B cell (primary cell): ENCODE data around the gene PELI2. TPM values are rescaled to one million over a fixed set of nuclear protein-coding genes. Genes with fewer than 3 reads are reported as not detected.

Experiments used
- ATAC-seq: fragments of 200-7000 bp; cut with Tn5 transposase; one replicate; pipeline ENCODE4 v1.10.0; 2021; ENCODE audit warnings: low read depth, mild to moderate bottlenecking, moderate number of reproducible peaks, moderate library complexity
- CTCF ChIA-PET: fragments of 350-600 bp; sonication (Branson Sonifier 250); formaldehyde crosslinking; loops from one replicate; lab custom pipeline; 2021; ENCODE audit warnings: antibody characterized with exemption, inconsistent platforms; lab: Charles Lee
- POLR2A ChIA-PET: fragments of 350-600 bp; sonication (Branson Sonifier 250); formaldehyde crosslinking; loops from one replicate; lab custom pipeline; 2021; ENCODE audit warnings: antibody characterized with exemption; lab: Charles Lee
- DNase-seq: peaks from one replicate; pipeline ENCODE4 v3.0.0; 2013
- H2AFZ ChIP-seq: 2 replicates; pipeline ENCODE4 v1.6.1; 2012; ENCODE audit warnings: mild to moderate bottlenecking, low read depth, low read length; ENCODE audit not compliant: insufficient read depth, poor library complexity, severe bottlenecking
- H3K27ac ChIP-seq, 2 donors: 1 replicate in 1 of 2; 2 replicates in 1 of 2; pipeline ENCODE4 v1.5.1; 2012 to 2013; ENCODE audit warnings: low read length in 2 of 2, mild to moderate bottlenecking in 2 of 2, moderate library complexity in 1 of 2
- H3K27me3 ChIP-seq, 4 experiments: fragments of 200-600 bp in 1 of 4; sonication (generic) in 1 of 4; replicated peaks in 1 of 4; 1 replicate in 2 of 4; 2 replicates in 2 of 4; pipeline versions ENCODE4 v1.6.1 to v1.7.0; 2013 to 2016; ENCODE audit warnings: low read length in 3 of 4, mild to moderate bottlenecking in 2 of 4, mixed read lengths in 1 of 4, moderate library complexity in 1 of 4; ENCODE audit not compliant: insufficient read depth in 4 of 4, control insufficient read depth in 3 of 4; ENCODE audit errors: control extremely low read depth in 1 of 4
- H3K36me3 ChIP-seq, 2 experiments: replicated peaks in 1 of 2; 1 replicate in 1 of 2; 2 replicates in 1 of 2; pipeline versions ENCODE4 v1.6.1 to v1.7.1; 2013; ENCODE audit warnings: low read length in 1 of 2; ENCODE audit not compliant: insufficient read depth in 2 of 2, control insufficient read depth in 1 of 2; ENCODE audit errors: control extremely low read depth in 1 of 2, extremely low read depth in 1 of 2
- H3K4me1 ChIP-seq, 2 donors: fragments of 200-600 bp in 1 of 2; sonication (generic) in 1 of 2; 1 replicate in 1 of 2; 2 replicates in 1 of 2; pipeline versions ENCODE4 v1.5.1 to v1.6.1; 2013 to 2017; ENCODE audit warnings: low read length in 2 of 2; ENCODE audit not compliant: control insufficient read depth in 2 of 2, insufficient read depth in 2 of 2
- H3K4me2 ChIP-seq: replicated peaks from 2 replicates; pipeline ENCODE3; 2012; ENCODE audit warnings: mild to moderate bottlenecking, low read depth, low read length; ENCODE audit not compliant: poor library complexity, severe bottlenecking
- H3K4me3 ChIP-seq, 5 experiments: fragments of 200-600 bp in 1 of 5; sonication (generic) in 1 of 5; 1 replicate in 3 of 5; 2 replicates in 2 of 5; pipeline versions ENCODE4 v1.5.1 to v1.7.0; 2011 to 2016; ENCODE audit warnings: low read length in 4 of 5, mild to moderate bottlenecking in 4 of 5, low read depth in 2 of 5, control low read depth in 1 of 5, moderate library complexity in 1 of 5; ENCODE audit not compliant: insufficient read depth in 1 of 5; ENCODE audit errors: control extremely low read depth in 1 of 5, extremely low read depth in 1 of 5
- H3K79me2 ChIP-seq: fragments of 200-600 bp; sonication (generic); one replicate; pipeline ENCODE4 v1.6.0; 2016; ENCODE audit warnings: low read length; ENCODE audit not compliant: control insufficient read depth, insufficient read depth
- H3K9ac ChIP-seq: fragments of 200-600 bp; sonication (generic); 2 replicates; pipeline ENCODE4 v1.6.1; 2017; ENCODE audit warnings: mild to moderate bottlenecking, low read length, moderate library complexity
- H3K9me3 ChIP-seq, 3 donors: one replicate each; pipeline versions ENCODE4 v1.6.1 to v1.7.1; 2013; ENCODE audit warnings: low read length in 2 of 3; ENCODE audit not compliant: control insufficient read depth in 2 of 3, insufficient read depth in 1 of 3; ENCODE audit errors: control extremely low read depth in 1 of 3
- H4K20me1 ChIP-seq: 2 replicates; pipeline ENCODE4 v1.6.0; 2012; ENCODE audit warnings: mild to moderate bottlenecking, low read length; ENCODE audit not compliant: insufficient read depth, control insufficient read depth, poor library complexity, severe bottlenecking
- H3K27ac Mint-ChIP-seq: one replicate; pipeline ENCODE4 v1.8.0; 2021; ENCODE audit warnings: mixed read lengths
- H3K27me3 Mint-ChIP-seq: one replicate; pipeline ENCODE4 v1.8.0; 2021; ENCODE audit warnings: mixed read lengths
- H3K4me1 Mint-ChIP-seq: one replicate; pipeline ENCODE4 v1.8.0; 2021; ENCODE audit warnings: mixed read lengths
- H3K4me3 Mint-ChIP-seq: one replicate; pipeline ENCODE4 v1.8.0; 2021; ENCODE audit warnings: mixed read lengths
- H3K9me3 Mint-ChIP-seq: one replicate; pipeline ENCODE4 v1.8.0; 2022; ENCODE audit warnings: mixed read lengths; ENCODE audit not compliant: insufficient read depth
- EZH2 ChIP-seq: IDR thresholded peaks from 2 replicates; pipeline ENCODE4 v1.6.1; 2012; ENCODE audit warnings: borderline replicate concordance, low read depth, mild to moderate bottlenecking, moderate library complexity, low read length; ENCODE audit not compliant: insufficient read depth, poor library complexity, severe bottlenecking
- WGBS: methylation state at CpG from one replicate; pipeline ENCODE4 v1.1.5; 2013; ENCODE audit warnings: missing lambda C conversion rate; ENCODE audit not compliant: insufficient coverage; 5-methylcytosine and 5-hydroxymethylcytosine counted together
- intact Hi-C: fragments of 100-400 bp; cut with micrococcal nuclease; formaldehyde crosslinking; loops from one replicate; pipeline ENCODE4 v1.10.0; 2022
- polyA plus RNA-seq: library from polyadenylated mRNA; depleted of rRNA; stranded (reverse); fragments of >200 nt; gene quantifications from 2 replicates; pipeline ENCODE4 v1.2.3, GENCODE V29; 2012
- total RNA-seq, 2 donors: library from RNA; stranded (reverse); fragments of 120-200 nt in 1 of 2; gene quantifications; 1 replicate in 1 of 2; 2 replicates in 1 of 2; pipeline versions ENCODE4 v1.2.3 to v1.2.4, GENCODE V29; 2013 to 2022
- TF ChIP-seq, protein P1 (sequence below): fragments of 200-600 bp; IDR thresholded peaks from one replicate; pipeline ENCODE4 v1.8.0; 2022; ENCODE audit warnings: antibody characterized with exemption, mild to moderate bottlenecking

PELI2 gene
- total and polyA plus RNA-seq, 2 donors (not counting 1 experiment from before 2014, with no cell fraction given): 5.7 to 13.4 TPM

GRCh38 chr14:56098021-56098420, 20.2 kb upstream of the PELI2 start:
- Mint-ChIP-seq H3K4me3 (no peak overlapping the region), H3K4me1 (no peaks in the 10 kb centered on the region), H3K27ac (no peak overlapping the region), H3K9me3 (no peaks in the 10 kb centered on the region), H3K27me3 (peaks cover 43% of the 10 kb centered on the region)
- Histone ChIP-seq H3K9me3 (peaks cover 0 to 3% (median 0%) of the 10 kb centered on the region in 3 donors), H3K4me1 (no peaks in the 10 kb centered on the region), H3K27me3 (peaks cover 0 to 4% (median 0%) of the 10 kb centered on the region in 4 experiments), H4K20me1 (no peaks in the 10 kb centered on the region), H3K4me2 (no peak overlapping the region), H3K27ac (no peak overlapping the region), H3K4me3 (no peak overlapping the region), H3K9ac (no peak overlapping the region), H3K79me2 (no peaks in the 10 kb centered on the region), H3K36me3 (no peaks in the 10 kb centered on the region), H2AFZ (no peak overlapping the region)
- 100% methylated on average over 1 of the region's 1 CpG for WGBS
- DNase-seq: no peak
- no peak for TF ChIP-seq EZH2
- TF ChIP-seq, protein P1, sequence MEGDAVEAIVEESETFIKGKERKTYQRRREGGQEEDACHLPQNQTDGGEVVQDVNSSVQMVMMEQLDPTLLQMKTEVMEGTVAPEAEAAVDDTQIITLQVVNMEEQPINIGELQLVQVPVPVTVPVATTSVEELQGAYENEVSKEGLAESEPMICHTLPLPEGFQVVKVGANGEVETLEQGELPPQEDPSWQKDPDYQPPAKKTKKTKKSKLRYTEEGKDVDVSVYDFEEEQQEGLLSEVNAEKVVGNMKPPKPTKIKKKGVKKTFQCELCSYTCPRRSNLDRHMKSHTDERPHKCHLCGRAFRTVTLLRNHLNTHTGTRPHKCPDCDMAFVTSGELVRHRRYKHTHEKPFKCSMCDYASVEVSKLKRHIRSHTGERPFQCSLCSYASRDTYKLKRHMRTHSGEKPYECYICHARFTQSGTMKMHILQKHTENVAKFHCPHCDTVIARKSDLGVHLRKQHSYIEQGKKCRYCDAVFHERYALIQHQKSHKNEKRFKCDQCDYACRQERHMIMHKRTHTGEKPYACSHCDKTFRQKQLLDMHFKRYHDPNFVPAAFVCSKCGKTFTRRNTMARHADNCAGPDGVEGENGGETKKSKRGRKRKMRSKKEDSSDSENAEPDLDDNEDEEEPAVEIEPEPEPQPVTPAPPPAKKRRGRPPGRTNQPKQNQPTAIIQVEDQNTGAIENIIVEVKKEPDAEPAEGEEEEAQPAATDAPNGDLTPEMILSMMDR: no peak
- intact Hi-C loops: no loop called here
- POLR2A ChIA-PET: no interaction called here
- no peak for ATAC-seq
- CTCF ChIA-PET: no interaction called here

DNA sequence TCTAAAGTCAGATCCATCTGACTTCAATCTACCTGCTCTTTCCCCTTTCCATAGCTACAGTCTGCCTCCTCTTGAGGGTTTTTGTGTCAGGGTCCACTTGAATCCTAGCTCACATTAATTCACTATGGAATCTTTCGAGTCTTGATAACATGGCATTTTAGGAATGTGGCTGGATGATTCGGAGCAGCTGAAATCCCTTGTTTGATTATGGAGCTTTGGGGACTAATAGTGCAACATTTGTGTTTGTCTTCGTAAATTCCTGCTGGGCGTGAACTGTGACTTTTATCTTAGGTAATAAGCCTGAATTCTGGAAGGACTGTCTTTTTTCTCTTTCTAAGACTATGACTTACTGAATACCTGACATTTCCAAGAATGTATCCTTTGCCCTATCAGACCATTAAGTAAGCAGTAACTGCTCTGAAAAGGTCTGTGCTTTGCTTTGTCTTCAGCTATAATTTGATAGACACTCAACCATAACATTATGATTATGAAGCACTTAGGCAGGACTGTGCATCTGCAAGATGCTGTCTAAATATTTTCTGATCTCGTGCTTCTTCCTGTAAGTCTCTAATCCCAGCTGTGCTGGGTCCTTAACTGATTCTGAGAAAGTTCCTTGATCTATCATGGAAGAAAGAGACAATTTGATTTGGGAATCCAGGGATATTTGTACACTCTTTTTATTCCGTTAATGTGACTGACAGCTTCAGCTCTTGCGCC, 19.0 kb upstream of the PELI2 start:
- no peak overlapping the region for H3K9ac ChIP-seq
- no peak overlapping the region for H2AFZ ChIP-seq
- intact Hi-C loops: no loop called here
- Mint-ChIP-seq H3K9me3 (no peaks in the 10 kb centered on the region), H3K27ac (no peak overlapping the region), H3K27me3 (peaks cover 43% of the 10 kb centered on the region), H3K4me1 (no peaks in the 10 kb centered on the region), H3K4me3 (no peak overlapping the region)
- no peaks in the 10 kb centered on the region for H3K79me2 ChIP-seq
- H3K4me2 ChIP-seq: no peak overlapping the region
- no peaks in the 10 kb centered on the region for H3K36me3 ChIP-seq
- ChIA-PET CTCF (no interaction called here), POLR2A (no interaction called here)
- H3K4me1 ChIP-seq: no peaks in the 10 kb centered on the region
- no peak overlapping the region for H3K4me3 ChIP-seq
- no peak for DNase-seq
- peaks cover 0 to 4% (median 0%) of the 10 kb centered on the region in 4 experiments for H3K27me3 ChIP-seq
- no peak for ATAC-seq
- TF ChIP-seq EZH2: no peak
- 84% methylated on average over 4 of the region's 7 CpGs for WGBS
- H3K27ac ChIP-seq: no peak overlapping the region
- peaks cover 0 to 3% (median 0%) of the 10 kb centered on the region in 3 donors for H3K9me3 ChIP-seq
- no peaks in the 10 kb centered on the region for H4K20me1 ChIP-seq
